Measurements from ENCODE around the gene CYGB.
"Not testable (repeated sequence)": the region's sequence is repeated elsewhere in the genome, so short reads cannot be mapped to it uniquely, and the experiment has no call there.

Gene CYGB

GRCh38 chr17:76511668-76512365, 25.7 kb downstream of the CYGB start:
- H3K27ac ChIP-seq (ENCODE audit: low read depth, low read length) = no peak overlapping the region
- H3K4me2 ChIP-seq (ENCODE audit: low read depth, low read length, poor library complexity, severe bottlenecking) = no peak overlapping the region
- TF ChIP-seq CTCF (IDR thresholded peaks at IDR 0.05; ENCODE audit: insufficient read depth, low read length, poor library complexity, severe bottlenecking) (no peak), EZH2phosphoT487 (conservative IDR thresholded peaks at IDR 0.05; ENCODE audit: low read length) (no peak)
- no peaks in the 10 kb centered on the region for H3K27me3 ChIP-seq (ENCODE audit: low read length)
- H3K9ac ChIP-seq (ENCODE audit: low read length) = no peak overlapping the region
- no peaks in the 10 kb centered on the region for H3K9me2 ChIP-seq (replicated peaks; ENCODE audit: insufficient read depth, low read length)
- H3K79me2 ChIP-seq (ENCODE audit: insufficient read depth, low read length) = no peaks in the 10 kb centered on the region
- no peak overlapping the region for H2AFZ ChIP-seq (ENCODE audit: low read depth, low read length, severe bottlenecking)
- no peaks in the 10 kb centered on the region for H3K9me3 ChIP-seq (ENCODE audit: insufficient read depth, low read length)
- no peaks in the 10 kb centered on the region for H3K36me3 ChIP-seq (ENCODE audit: low read length)
- no peak overlapping the region for H3K4me3 ChIP-seq (ENCODE audit: insufficient read depth, low read length, poor library complexity, severe bottlenecking)
- H4K20me1 ChIP-seq (ENCODE audit: low read depth, low read length) = no peaks in the 10 kb centered on the region
- H3F3A ChIP-seq (ENCODE audit: insufficient read depth) = no peaks in the 10 kb centered on the region

- H3F3A ChIP-seq (ENCODE audit: insufficient read depth) = no peaks in the 10 kb centered on the region
- H4K20me1 ChIP-seq (ENCODE audit: low read depth, low read length) = no peaks in the 10 kb centered on the region
- H3K27ac ChIP-seq (ENCODE audit: low read depth, low read length) = no peak overlapping the region
- no peaks in the 10 kb centered on the region for H3K9me3 ChIP-seq (ENCODE audit: insufficient read depth, low read length)
- H3K36me3 ChIP-seq (ENCODE audit: low read length) = no peaks in the 10 kb centered on the region
- H3K9ac ChIP-seq (ENCODE audit: low read length) = no peak overlapping the region
- no peak overlapping the region for H3K4me3 ChIP-seq (ENCODE audit: insufficient read depth, low read length, poor library complexity, severe bottlenecking)
- TF ChIP-seq CTCF (IDR thresholded peaks at IDR 0.05; ENCODE audit: insufficient read depth, low read length, poor library complexity, severe bottlenecking) = no peak
- TF ChIP-seq EZH2phosphoT487 (conservative IDR thresholded peaks at IDR 0.05; ENCODE audit: low read length) = no peak
- no peak overlapping the region for H3K4me2 ChIP-seq (ENCODE audit: low read depth, low read length, poor library complexity, severe bottlenecking)
- H3K79me2 ChIP-seq (ENCODE audit: insufficient read depth, low read length) = no peaks in the 10 kb centered on the region
- no peaks in the 10 kb centered on the region for H3K9me2 ChIP-seq (replicated peaks; ENCODE audit: insufficient read depth, low read length)
- no peak overlapping the region for H2AFZ ChIP-seq (ENCODE audit: low read depth, low read length, severe bottlenecking)
- no peaks in the 10 kb centered on the region for H3K27me3 ChIP-seq (ENCODE audit: low read length)
Measured at GRCh38 chr17:76510831-76511244, 26.7 kb downstream of the CYGB start.

GRCh38 chr17:76508472-76509063, 28.9 kb downstream of the CYGB start:
- not testable (repeated sequence) for H3K27ac ChIP-seq (ENCODE audit: low read depth, low read length); H2AFZ ChIP-seq (ENCODE audit: low read depth, low read length, severe bottlenecking); H3K27me3 ChIP-seq (ENCODE audit: low read length); H3K4me2 ChIP-seq (ENCODE audit: low read depth, low read length, poor library complexity, severe bottlenecking); H4K20me1 ChIP-seq (ENCODE audit: low read depth, low read length); H3K36me3 ChIP-seq (ENCODE audit: low read length); H3K9ac ChIP-seq (ENCODE audit: low read length); H3K9me3 ChIP-seq (ENCODE audit: insufficient read depth, low read length); H3F3A ChIP-seq (ENCODE audit: insufficient read depth); H3K79me2 ChIP-seq (ENCODE audit: insufficient read depth, low read length); H3K4me3 ChIP-seq (ENCODE audit: insufficient read depth, low read length, poor library complexity, severe bottlenecking); H3K9me2 ChIP-seq (replicated peaks; ENCODE audit: insufficient read depth, low read length)
